CD1c-positive myeloid dendritic cell (primary cell): Measurements from ENCODE around the gene CCDC172.
"Not testable (repeated sequence)": the region's sequence is repeated elsewhere in the genome, so short reads cannot be mapped to it uniquely, and the experiment has no call there.

Source experiments
- DNase-seq: peaks from one replicate; pipeline ENCODE4 v3.0.0-alpha.2; 2016; ENCODE audit errors: extremely low spot score

The CCDC172 gene

DNA sequence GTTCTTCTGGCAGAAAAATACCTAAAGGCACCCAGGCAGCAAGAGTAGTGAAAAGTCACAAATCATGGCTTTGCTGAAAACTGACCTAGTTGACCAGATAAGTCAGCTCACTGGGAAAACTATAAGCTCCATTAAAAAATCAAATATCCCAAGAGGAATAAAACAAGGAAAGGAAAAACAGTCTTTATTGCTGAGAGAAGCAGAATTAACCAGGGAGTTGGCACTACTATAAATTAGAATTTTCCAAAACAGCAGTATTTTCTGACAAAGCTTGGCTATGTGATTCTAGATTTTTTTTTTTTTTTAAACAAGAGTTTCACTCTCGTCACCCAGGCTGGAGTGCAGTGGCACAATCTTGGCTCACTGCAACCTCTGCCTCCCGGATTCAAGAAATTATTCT is 12.6 kb downstream of the CCDC172 start:
- DNase-seq = no peak

DNA sequence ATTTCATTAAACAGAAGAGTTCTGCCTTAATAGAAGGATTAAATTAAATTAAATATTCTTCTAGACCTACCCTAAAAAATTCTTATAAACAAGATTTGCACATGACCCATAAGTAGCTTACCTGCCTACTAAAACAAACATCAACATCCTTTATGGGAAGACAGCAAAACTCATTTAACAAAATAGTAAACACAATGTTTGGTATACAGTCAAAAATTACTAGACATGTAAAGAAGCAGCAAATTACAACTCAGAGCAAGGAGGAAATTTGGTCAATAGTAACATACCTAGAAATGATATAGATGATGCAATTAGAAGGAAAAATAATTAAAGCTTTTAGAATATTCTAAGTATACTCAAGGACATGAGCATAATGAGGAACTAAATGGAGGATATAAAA is 27.9 kb downstream of the CCDC172 start:
- DNase-seq = no peak

DNA sequence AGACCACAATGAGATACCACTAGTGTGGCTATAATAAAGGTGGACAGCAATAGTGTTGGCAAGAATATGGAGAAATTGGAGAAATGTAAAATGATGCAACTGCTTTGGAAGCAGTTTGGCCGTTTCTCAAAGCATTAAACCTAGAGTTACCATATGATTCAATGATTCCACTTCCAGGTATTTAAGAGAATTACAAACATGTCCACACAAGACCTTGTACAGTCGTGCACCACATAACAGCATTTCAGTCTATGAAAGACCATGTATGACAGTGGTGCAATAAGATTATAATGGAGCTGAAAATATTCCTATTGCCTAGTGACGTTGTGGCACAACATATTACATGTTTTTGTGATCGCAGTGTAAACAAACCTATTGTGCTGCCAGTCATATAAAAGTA is 29.6 kb downstream of the CCDC172 start:
- no peak for DNase-seq

DNA sequence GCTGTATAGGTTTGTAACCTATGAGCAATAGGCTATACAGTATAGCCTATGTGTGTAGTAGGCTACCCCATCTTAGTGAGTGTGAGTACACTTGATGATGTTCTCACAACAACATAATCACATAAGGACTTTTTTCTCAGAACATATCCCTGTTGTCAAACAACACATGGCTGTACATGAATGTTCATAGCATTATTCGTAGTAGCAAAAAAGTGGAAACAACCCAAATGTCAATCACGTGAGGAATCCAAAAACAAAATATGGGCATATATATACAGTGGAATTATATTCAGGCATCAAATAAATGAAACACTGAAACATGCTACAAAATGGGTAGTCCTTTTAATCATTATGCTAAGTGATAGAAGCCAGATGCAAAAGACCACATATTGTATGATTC is 31.1 kb downstream of the CCDC172 start:
- no peak for DNase-seq

DNA sequence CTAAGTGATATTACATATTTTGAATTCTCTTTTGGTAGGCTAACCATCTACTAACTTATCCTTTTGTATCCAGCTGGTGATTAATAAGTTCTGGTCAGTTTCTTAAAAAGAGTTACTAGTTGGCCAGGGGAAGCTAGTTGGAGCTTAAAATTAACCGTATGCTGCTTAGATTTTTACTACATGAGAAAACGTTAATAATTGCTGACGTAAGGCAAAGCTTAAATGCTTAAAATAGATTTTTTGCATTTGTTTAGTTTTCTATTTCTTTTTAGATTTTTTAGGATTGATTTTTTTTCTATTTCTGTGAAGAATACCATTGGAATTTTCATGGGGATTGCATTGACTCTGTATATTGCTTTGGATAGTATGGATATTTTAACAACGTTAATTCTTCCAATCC is 32.6 kb downstream of the CCDC172 start:
- DNase-seq = no peak

DNA sequence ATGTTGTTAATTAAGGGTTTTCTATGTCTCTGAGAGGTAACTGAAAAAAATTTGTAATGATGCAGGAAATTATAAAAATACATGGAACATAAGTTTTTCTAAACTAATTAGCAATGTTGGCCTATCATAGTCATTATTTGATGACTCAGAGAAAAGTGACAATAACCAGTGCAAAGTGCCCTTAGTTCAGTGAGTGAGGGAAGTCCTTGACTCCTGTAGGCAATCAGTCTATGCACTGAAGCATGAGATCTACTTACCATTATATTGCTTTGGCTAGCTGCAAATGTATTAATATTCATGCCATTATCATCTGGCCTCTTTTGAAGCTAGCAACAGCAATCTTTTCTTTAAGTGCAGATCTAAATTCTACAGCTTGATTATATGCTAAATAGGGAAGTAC is 40.6 kb downstream of the CCDC172 start:
- no peak for DNase-seq

DNA sequence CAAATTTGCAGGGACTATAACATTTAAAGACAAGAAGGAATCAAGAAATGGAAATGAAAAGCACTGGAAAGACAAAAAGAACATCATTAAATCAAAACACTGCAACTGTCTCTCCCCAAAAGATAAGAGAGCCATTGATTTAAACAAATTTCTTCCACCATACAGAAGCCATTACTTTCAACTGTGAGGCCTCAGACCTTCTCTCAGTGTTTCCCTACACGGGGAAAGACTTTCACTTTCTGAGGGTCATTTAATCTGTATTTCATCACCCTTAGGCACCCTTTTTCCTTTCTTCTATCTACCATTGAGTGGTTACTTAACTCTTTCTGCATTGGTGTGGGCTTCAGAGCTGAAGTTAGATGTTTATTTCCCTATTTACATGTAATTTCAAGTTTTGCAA is 47.5 kb downstream of the CCDC172 start:
- DNase-seq = no peak

- no peak for DNase-seq
Measured at GRCh38 chr10:116382290-116382689, 58.0 kb downstream of the CCDC172 start.

GRCh38 chr10:116385311-116385710 is 61.1 kb downstream of the CCDC172 start:
- no peak for DNase-seq

DNA sequence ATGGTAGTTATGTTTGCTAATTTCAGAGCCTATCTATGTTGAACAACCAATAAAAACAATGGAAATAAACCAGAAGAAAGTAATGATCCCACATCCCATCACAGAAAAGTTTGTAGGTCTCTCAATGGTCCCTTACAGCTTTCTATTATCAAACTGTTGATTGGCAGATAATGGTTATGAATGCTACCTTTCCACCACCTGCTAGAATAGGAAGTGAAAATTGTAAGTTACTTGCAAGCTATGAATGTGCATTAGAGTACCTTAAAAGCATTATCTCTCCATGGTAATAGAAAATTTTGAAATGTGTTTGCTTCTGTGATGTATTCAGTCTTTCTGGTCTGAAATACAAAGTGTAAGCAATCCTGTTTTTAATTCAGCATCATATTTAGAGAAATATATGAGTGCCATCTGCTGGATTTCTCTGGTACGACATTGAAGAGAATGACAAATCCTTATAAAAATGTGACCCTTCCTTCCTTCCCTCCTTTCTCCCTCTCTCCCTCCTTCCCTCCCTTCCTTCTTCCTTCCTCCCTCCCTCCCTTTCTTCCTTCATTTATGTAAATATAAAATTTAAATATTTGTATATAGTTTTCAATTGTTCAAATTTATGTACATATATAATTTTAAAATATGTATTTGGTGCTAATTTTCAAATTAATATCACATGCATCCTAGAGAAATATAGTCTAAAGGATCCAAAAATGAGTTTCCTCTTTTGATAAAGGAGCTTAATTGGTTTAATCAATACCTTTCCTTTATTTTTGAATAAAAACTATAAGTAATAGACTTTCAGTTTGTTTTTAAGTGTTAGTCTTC is 62.0 kb downstream of the CCDC172 start:
- DNase-seq = no peak

GRCh38 chr10:116393246-116393831 is 69.1 kb downstream of the CCDC172 start:
- not testable (repeated sequence) for DNase-seq

DNA sequence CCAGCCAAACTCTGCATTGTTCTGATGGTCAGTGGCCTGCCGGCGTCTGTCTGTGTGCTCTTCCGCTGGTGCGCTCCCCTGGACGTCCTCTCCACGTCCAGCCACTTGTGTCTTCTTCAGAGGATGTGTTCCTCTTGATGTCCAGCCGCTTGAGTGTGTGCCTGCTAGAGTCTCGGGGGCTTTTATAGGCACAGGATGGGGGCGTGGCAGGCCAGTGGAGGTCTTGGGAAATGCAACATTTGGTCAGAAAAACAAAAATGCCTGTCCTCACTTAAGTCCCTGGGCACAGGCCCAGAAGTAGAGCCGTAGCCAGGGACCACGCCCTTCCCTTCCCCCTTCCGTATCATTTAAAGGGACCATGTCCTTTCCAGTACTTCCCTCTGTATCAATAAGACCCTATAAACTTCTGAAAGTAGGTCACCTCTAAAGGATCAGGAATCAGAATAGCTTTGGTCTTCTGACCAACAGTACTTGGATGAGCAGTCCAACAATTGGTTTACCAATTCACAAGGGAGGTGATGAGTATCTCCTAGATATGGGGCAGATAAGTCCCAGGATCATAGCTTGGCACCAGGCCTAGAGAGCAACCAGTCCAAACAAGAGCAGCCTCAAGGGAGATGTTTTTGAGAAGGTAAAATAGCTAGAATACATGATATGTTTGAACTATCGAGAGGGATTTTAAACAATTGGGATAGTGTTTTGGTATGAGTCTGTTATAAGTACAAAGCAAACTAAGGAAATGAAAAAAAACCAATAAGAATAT is 71.2 kb downstream of the CCDC172 start:
- no peak for DNase-seq

GRCh38 chr10:116398224-116398623 is 74.0 kb downstream of the CCDC172 start:
- no peak for DNase-seq

GRCh38 chr10:116402858-116403257 is 78.6 kb downstream of the CCDC172 start:
- DNase-seq = no peak

GRCh38 chr10:116403740-116404250 is 79.5 kb downstream of the CCDC172 start:
- no peak for DNase-seq

DNA sequence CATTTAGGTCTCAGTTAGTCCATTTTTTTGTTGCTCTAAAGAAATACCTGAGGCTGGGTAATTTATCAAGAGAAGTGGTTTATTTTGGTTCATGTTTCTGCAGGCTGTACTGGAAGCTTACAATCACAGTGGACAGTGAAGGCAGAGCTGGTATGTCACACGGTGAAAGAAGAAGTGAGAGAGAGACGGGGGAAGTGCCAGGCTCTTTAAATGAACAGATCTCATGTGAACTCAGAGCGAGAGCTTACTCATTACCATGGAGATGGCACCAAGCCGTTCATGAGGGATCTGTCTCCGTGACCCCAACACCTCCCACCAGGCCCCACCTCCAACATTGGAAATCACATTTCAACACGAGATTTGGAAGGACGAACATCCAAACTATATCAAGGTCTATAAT is 84.5 kb downstream of the CCDC172 start:
- peak; percentile 40 for DNase-seq

DNA sequence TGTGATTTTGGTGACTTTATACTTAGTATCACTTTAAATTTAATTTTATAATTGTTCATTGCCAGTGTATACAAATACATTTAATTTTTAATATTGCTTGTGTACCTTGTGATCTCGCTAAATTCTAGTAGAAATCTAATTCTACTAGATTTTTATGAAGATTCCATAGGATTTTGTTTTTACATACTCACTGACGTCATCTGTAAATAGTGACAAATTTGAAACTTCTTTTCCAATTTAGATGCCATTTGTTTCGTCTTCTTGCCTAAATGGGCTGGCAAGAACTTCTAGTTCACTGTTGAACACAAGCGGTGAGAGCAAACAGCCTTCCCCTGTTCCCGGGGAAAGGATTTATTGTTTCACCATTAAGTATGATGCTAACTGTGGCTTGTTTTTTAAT is 86.1 kb downstream of the CCDC172 start:
- no peak for DNase-seq

DNA sequence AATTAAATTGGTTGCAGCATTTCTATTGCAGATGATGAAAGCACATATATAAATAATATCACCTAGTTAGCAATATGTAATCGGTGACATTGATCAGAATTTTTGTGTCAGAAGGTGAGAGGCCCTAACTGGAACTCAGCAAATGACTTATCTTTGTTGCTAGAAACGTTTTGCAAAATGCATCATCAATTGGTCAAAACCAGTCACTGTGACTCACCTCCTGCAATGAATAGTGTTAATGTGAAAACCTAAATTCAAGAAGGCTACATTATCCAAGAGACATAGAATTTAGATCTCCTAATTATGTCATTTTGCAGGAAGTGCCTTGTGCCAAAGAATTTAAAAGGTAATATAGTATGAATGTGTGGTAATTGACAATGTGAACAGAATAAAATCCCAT is 93.6 kb downstream of the CCDC172 start:
- DNase-seq = no peak

DNA sequence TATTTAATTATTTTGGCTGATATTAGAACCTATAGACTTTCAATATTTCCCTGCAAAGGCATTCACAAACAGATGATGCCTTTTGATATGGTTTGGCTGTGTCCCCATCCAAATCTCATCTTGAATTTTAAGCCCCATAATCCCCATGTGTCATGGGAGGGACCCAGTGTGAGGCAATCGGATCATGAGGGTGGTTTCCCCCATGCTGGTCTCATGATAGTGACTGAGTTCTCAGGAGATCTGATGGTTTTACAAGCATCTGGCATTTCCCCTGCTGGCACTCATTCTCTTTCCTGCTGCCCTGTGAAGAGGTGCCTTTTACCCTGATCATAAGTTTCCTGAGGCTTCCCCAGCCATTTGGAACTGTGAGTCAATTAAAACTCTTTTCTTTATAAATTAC is 94.1 kb downstream of the CCDC172 start:
- no peak for DNase-seq

GRCh38 chr10:116421815-116422214 is 97.6 kb downstream of the CCDC172 start:
- DNase-seq = no peak

DNA sequence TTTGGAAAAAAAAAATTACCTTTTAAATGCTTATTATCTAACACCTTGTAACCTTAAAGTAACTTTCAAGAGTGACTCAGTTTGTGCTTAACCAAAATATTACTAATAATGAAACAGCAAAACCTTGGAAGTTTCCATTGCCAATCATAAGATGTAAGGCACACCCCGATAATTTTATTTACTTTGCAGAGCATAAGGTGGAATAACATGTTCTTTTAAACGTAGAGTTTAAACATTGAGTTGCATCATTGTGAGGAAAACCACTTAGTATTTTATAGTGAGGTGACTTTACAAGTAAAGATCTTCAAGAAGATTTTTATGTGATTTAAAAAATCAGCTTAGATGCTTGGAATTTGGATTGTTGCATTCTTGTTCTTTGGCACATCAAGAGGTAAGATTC is 103.4 kb downstream of the CCDC172 start, which contains the start of gene PNLIPRP3:
TSS of gene PNLIPRP3 (plus strand) at position 177 of the 400 bp plus-strand sequence. CDS start at position 343, 166 bp downstream.
- DNase-seq = no peak

- DNase-seq = no peak
Measured at GRCh38 chr10:116429288-116429977, 105.2 kb downstream of the CCDC172 start.
